Stimulated activated naive B cell treated with anti-CD40 and anti-IgM and Interleukin-4, amounts not matched to agents 10 μg/mL and 1 μg/mL and 100 μg/mL, for 72 hours (primary cell): ENCODE measurements around the gene SCN2A.
A peak's percentile ranks its signal among the peaks of the same experiment; 100 is the strongest.

ENCODE experiments used
- ATAC-seq, 2 donors: fragments of 150-1000 bp; cut with Tn5 transposase; replicated peaks; 2 replicates each; pipeline ENCODE4 v1.10.0; 2021; ENCODE audit warnings: moderate library complexity in 1 of 2
- DNase-seq: peaks from one replicate; pipeline ENCODE4 v3.0.0; 2021
- H3K27ac Mint-ChIP-seq: one replicate; pipeline ENCODE4 v1.8.0; 2022; ENCODE audit warnings: mild to moderate bottlenecking, mixed read lengths
- H3K27me3 Mint-ChIP-seq, 2 donors: one replicate each; pipeline ENCODE4 v1.8.0; 2022; ENCODE audit warnings: mixed read lengths in 2 of 2
- H3K36me3 Mint-ChIP-seq, 2 donors: one replicate each; pipeline ENCODE4 v1.8.0; 2022; ENCODE audit warnings: mixed read lengths in 2 of 2, mild to moderate bottlenecking in 1 of 2
- H3K4me1 Mint-ChIP-seq, 2 donors: one replicate each; pipeline ENCODE4 v1.8.0; 2022; ENCODE audit warnings: mixed read lengths in 2 of 2, mild to moderate bottlenecking in 1 of 2
- H3K4me3 Mint-ChIP-seq, 2 donors: one replicate each; pipeline ENCODE4 v1.8.0; 2022; ENCODE audit warnings: mild to moderate bottlenecking in 2 of 2, mixed read lengths in 2 of 2, moderate library complexity in 1 of 2
- H3K9me3 Mint-ChIP-seq, 2 donors: one replicate each; pipeline ENCODE4 v1.8.0; 2022; ENCODE audit warnings: mixed read lengths in 2 of 2, mild to moderate bottlenecking in 1 of 2

Gene SCN2A

GRCh38 chr2:165277295-165277694 is 38.1 kb downstream of the SCN2A start:
- Mint-ChIP-seq H3K4me1 (peaks cover 11 to 22% of the 10 kb centered on the region in 2 donors), H3K9me3 (peaks cover 4 to 9% of the 10 kb centered on the region in 2 donors), H3K4me3 (no peak overlapping the region), H3K36me3 (peaks cover 8 to 10% of the 10 kb centered on the region in 2 donors), H3K27ac (no peak overlapping the region), H3K27me3 (peaks cover 5 to 7% of the 10 kb centered on the region in 2 donors)
- DNase-seq, result no peak
- ATAC-seq, result peak; percentile 27 to 55

GRCh38 chr2:165277860-165278656 is 38.8 kb downstream of the SCN2A start:
- H3K9me3 Mint-ChIP-seq, result peaks cover 4 to 9% of the 10 kb centered on the region in 2 donors
- peaks cover 9 to 10% of the 10 kb centered on the region in 2 donors for H3K36me3 Mint-ChIP-seq
- peak; percentile 71 to 75 for ATAC-seq
- DNase-seq, result no peak
- peaks cover 5 to 7% of the 10 kb centered on the region in 2 donors for H3K27me3 Mint-ChIP-seq
- H3K27ac Mint-ChIP-seq, result peak overlapping the region; percentile 47
- H3K4me1 Mint-ChIP-seq, result peaks cover 11 to 27% of the 10 kb centered on the region in 2 donors
- peak overlapping the region; percentile 8 to 19 for H3K4me3 Mint-ChIP-seq

GRCh38 chr2:165280356-165280755 is 41.1 kb downstream of the SCN2A start:
- no peak for ATAC-seq
- H3K27ac Mint-ChIP-seq, result no peak overlapping the region
- no peak overlapping the region for H3K4me3 Mint-ChIP-seq
- no peak for DNase-seq
- H3K9me3 Mint-ChIP-seq, result peaks cover 4 to 9% of the 10 kb centered on the region in 2 donors
- peaks cover 11 to 27% of the 10 kb centered on the region in 2 donors for H3K4me1 Mint-ChIP-seq
- H3K36me3 Mint-ChIP-seq, result peaks cover 9 to 10% of the 10 kb centered on the region in 2 donors
- H3K27me3 Mint-ChIP-seq, result peaks cover 0 to under 1% of the 10 kb centered on the region in 2 donors

GRCh38 chr2:165281387-165281786 is 42.2 kb downstream of the SCN2A start:
- Mint-ChIP-seq H3K4me1 (peaks cover 11 to 27% of the 10 kb centered on the region in 2 donors), H3K36me3 (peaks cover 9 to 10% of the 10 kb centered on the region in 2 donors), H3K27me3 (no peaks in the 10 kb centered on the region), H3K9me3 (peaks cover 4 to 9% of the 10 kb centered on the region in 2 donors), H3K4me3 (no peak overlapping the region), H3K27ac (no peak overlapping the region)
- no peak for ATAC-seq
- DNase-seq, result no peak

GRCh38 chr2:165283342-165283741 is 44.1 kb downstream of the SCN2A start:
- DNase-seq, result no peak
- H3K4me3 Mint-ChIP-seq, result no peak overlapping the region
- ATAC-seq, result no peak
- H3K36me3 Mint-ChIP-seq, result peaks cover 6% of the 10 kb centered on the region in 2 donors
- H3K27me3 Mint-ChIP-seq, result no peaks in the 10 kb centered on the region
- H3K4me1 Mint-ChIP-seq, result peaks cover 7 to 31% of the 10 kb centered on the region in 2 donors
- H3K27ac Mint-ChIP-seq, result no peak overlapping the region
- H3K9me3 Mint-ChIP-seq, result peaks cover 4 to 8% of the 10 kb centered on the region in 2 donors

GRCh38 chr2:165287094-165287778 is 48.0 kb downstream of the SCN2A start:
- no peak for DNase-seq
- Mint-ChIP-seq H3K27ac (peak overlapping the region; percentile 14), H3K4me1 (peaks cover 2 to 17% of the 10 kb centered on the region in 2 donors), H3K27me3 (peaks cover 6% of the 10 kb centered on the region in 2 donors), H3K9me3 (peaks cover 0 to 2% of the 10 kb centered on the region in 2 donors), H3K4me3 (no peak overlapping the region), H3K36me3 (peaks cover 0 to 1% of the 10 kb centered on the region in 2 donors)
- peak; percentile 55 to 71 for ATAC-seq

GRCh38 chr2:165289069-165289468 is 49.9 kb downstream of the SCN2A start:
- H3K27me3 Mint-ChIP-seq, result peaks cover 6% of the 10 kb centered on the region in 2 donors
- H3K9me3 Mint-ChIP-seq, result peaks cover 0 to 2% of the 10 kb centered on the region in 2 donors
- H3K4me1 Mint-ChIP-seq, result peaks cover 3 to 13% of the 10 kb centered on the region in 2 donors
- H3K4me3 Mint-ChIP-seq, result no peak overlapping the region
- DNase-seq (no peak), ATAC-seq (no peak)
- H3K27ac Mint-ChIP-seq, result no peak overlapping the region
- H3K36me3 Mint-ChIP-seq, result no peaks in the 10 kb centered on the region

- DNase-seq (peak; percentile 55), ATAC-seq (peak; percentile 100)
- Mint-ChIP-seq H3K27ac (no peak overlapping the region), H3K27me3 (peaks cover 6% of the 10 kb centered on the region in 2 donors), H3K4me3 (peak overlapping the region; percentile 72 to 75), H3K36me3 (no peaks in the 10 kb centered on the region), H3K4me1 (peaks cover 2 to 5% of the 10 kb centered on the region in 2 donors), H3K9me3 (no peaks in the 10 kb centered on the region)
Observed at GRCh38 chr2:165293440-165294420, 54.5 kb downstream of the SCN2A start.

- no peak overlapping the region for H3K27ac Mint-ChIP-seq
- H3K9me3 Mint-ChIP-seq, result no peaks in the 10 kb centered on the region
Observed at GRCh38 chr2:165294912-165295311, 55.7 kb downstream of the SCN2A start.

GRCh38 chr2:165295643-165296042 is 56.4 kb downstream of the SCN2A start:
- Mint-ChIP-seq H3K27me3 (peaks cover 6% of the 10 kb centered on the region in 2 donors), H3K36me3 (no peaks in the 10 kb centered on the region), H3K27ac (no peak overlapping the region), H3K9me3 (no peaks in the 10 kb centered on the region), H3K4me3 (no peak overlapping the region), H3K4me1 (peaks cover 2 to 5% of the 10 kb centered on the region in 2 donors)
- DNase-seq (no peak), ATAC-seq (no peak)

More at GRCh38 chr2:165294912-165295311, 55.7 kb downstream of the SCN2A start:
- Mint-ChIP-seq H3K27me3 (peaks cover 6% of the 10 kb centered on the region in 2 donors), H3K4me3 (no peak overlapping the region), H3K4me1 (peaks cover 2 to 5% of the 10 kb centered on the region in 2 donors), H3K36me3 (no peaks in the 10 kb centered on the region)
- ATAC-seq (no peak), DNase-seq (no peak)

- Mint-ChIP-seq H3K27ac (no peak overlapping the region), H3K27me3 (peaks cover 0 to 8% of the 10 kb centered on the region in 2 donors), H3K36me3 (no peaks in the 10 kb centered on the region), H3K4me3 (no peak overlapping the region), H3K4me1 (no peaks in the 10 kb centered on the region), H3K9me3 (no peaks in the 10 kb centered on the region)
- ATAC-seq (no peak), DNase-seq (no peak)
Observed at GRCh38 chr2:165305391-165306096, 66.3 kb downstream of the SCN2A start.

GRCh38 chr2:165307317-165307716 is 68.1 kb downstream of the SCN2A start:
- no peaks in the 10 kb centered on the region for H3K9me3 Mint-ChIP-seq
- DNase-seq (no peak), ATAC-seq (no peak)
- H3K27ac Mint-ChIP-seq, result no peak overlapping the region
- H3K27me3 Mint-ChIP-seq, result peaks cover 0 to 8% of the 10 kb centered on the region in 2 donors
- H3K4me1 Mint-ChIP-seq, result no peaks in the 10 kb centered on the region
- H3K36me3 Mint-ChIP-seq, result no peaks in the 10 kb centered on the region
- no peak overlapping the region for H3K4me3 Mint-ChIP-seq

GRCh38 chr2:165311949-165312348 is 72.7 kb downstream of the SCN2A start:
- DNase-seq (no peak), ATAC-seq (no peak)
- H3K4me1 Mint-ChIP-seq, result no peaks in the 10 kb centered on the region
- no peak overlapping the region for H3K4me3 Mint-ChIP-seq
- no peak overlapping the region for H3K27ac Mint-ChIP-seq
- H3K27me3 Mint-ChIP-seq, result no peaks in the 10 kb centered on the region
- H3K36me3 Mint-ChIP-seq, result no peaks in the 10 kb centered on the region
- H3K9me3 Mint-ChIP-seq, result no peaks in the 10 kb centered on the region
